HS-27A (cell line): ENCODE results near the gene NCKAP1.
A peak's percentile ranks its signal among the peaks of the same experiment; 100 is the strongest.
"Not testable (repeated sequence)": the region's sequence is repeated elsewhere in the genome, so short reads cannot be mapped to it uniquely, and the experiment has no call there.

Experiments used
- DNase-seq: peaks from one replicate; pipeline ENCODE4 v3.0.0-alpha.2; 2012; ENCODE audit warnings: low read depth, missing footprints

NCKAP1 gene

DNA sequence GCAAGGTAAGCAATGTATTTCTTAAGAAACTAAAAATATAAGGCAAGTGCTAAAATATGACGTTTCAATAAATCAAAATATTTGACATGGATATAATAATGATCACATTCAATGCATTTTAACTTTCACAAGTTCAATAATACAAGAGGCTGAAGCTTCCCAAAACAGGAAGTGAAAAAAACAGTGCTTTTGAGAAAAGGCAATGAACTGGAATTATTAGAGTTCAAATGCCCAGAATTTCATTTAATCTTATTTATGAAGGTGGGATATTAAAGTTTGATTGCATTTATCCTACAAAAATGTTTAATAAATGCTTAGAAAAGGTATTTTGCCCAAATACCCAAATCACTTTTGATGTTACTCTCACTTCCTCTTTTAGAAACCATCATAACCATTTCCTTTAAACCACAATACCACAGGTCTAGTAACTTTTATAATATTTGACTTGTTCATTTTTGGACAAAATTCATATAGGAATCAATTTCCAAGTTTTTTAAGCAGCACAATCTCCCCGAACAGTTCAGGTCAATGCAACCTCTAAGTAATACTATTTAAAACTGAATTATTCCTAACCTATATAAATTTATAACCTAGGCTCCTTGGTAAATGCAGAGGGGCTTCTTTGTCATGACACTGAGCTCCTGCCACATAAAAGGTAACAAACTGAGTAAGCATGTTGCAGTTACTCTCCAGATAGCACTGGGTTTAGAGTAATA is 2.1 kb downstream of the NCKAP1 start:
- no peak for DNase-seq

DNA sequence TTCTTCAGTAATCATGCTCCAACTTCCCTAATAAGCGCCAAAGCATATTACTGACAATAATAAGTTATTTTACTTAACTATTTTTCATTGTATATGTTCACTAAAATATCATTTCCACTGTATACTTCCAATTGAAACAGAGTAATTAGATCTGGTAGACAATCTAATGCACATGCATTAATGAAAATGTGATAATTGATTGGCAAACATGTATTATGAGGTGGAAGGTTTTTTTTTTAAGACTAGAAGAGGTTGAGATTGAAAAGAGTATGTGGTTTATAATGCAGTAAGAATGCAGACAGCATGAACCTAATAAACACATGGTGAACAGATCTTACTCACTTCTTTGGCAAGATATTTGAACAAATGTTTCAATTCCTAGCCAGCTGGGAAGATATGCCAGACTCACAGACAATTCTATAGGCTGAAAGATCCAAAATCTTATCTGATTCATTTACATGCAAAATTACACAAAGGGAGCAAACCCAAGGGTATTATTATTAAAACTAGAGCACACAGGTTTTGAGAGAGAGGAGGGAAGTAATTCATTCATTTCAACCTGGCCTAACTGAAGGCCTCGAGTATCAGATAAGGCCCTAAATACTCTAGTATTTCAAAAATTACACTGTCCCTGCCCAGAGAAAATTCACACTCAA is 2.8 kb downstream of the NCKAP1 start:
- DNase-seq, result no peak

DNA sequence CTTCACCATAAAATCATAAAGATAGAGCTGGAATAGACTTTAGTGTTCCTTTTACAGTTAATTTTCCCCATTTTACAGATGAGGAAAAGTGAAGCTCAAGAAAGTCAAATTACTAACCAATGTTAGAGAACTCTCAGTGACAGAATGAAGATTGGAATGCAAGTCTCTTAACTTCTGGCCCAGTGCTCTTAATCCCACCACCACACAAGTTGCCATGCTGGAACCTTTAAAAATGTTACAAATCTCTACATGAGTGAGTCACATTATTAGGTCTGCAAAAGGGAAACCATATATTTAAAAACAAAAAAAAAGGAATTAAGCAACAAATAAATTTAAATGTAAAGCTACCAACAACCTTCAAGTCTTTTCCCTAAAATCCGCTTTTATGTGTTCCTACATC is 3.5 kb downstream of the NCKAP1 start:
- no peak for DNase-seq

DNA sequence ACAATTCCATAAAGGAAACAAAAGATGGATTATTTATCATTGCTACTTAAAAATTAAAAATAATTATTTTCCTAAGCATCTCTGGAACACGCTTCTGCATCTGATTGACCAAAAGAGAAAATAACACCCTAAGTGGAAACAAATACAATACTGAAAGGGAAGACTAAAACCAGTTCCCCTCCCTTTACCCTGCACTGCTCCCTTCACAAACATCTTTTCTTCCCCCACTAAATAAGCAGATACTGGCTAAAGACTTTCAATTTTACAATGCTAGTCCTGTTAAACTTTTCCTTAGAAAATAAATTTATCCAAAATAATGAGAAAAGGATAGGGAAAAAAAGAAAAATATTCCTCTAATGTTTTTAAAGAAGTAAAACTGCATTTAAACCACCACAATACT is 4.3 kb downstream of the NCKAP1 start:
- no peak for DNase-seq

DNA sequence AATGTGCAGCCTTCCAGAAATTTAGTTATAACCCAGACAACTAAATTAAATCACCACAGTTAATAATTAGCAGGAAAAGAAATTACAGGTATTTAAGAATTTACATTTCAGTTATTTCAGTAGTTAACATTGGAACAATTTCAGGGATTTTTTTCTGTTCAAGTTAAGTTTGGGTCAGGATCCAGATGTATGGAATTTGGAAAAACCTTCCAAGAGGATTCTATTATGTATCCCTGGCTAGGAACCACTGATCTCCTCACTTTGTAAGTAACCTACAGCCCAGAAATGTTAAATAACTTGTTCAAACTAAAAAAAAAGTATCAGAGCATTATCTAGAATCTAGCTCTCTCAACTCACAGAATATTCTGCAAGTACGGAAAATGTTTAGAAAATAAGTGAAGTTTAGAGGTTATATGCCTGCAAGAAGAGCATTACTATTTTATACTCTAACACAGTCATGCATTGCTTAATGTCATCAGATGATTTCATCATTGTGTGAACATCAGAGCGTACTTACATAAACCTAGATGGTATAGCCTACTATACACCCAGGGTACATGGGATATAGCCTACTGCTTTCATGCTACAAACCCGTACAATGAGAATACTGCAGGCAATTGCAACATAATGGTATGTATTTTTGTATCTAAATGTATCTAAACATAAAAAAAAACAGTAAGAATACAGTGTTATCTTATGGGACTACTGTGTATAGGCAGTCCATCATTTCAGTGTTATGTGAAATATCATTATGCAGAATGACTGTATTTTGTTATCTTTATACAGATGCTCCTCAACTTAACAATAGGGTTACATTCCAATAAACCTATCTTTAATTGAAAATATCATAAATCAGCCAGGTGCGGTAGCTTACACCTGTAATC is 6.1 kb downstream of the NCKAP1 start:
- DNase-seq, result no peak

DNA sequence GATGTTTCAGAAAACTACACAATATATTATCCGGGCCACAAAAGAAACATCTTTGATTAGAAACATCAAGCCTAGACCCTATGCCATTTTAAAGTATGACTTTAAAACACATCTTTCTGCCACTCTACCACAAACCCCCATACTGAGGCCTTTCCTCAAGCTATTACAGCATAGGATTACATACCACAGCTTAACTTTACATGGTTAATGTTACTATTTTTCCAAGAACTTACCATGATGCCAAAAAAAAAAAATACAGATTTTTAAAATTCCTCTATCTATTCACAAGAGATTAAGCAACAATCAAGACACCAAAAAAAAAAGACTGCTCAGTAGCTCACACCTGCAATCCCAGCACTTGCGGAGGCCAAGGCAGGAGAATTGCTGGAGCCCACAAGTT is 9.0 kb downstream of the NCKAP1 start:
- no peak for DNase-seq

DNA sequence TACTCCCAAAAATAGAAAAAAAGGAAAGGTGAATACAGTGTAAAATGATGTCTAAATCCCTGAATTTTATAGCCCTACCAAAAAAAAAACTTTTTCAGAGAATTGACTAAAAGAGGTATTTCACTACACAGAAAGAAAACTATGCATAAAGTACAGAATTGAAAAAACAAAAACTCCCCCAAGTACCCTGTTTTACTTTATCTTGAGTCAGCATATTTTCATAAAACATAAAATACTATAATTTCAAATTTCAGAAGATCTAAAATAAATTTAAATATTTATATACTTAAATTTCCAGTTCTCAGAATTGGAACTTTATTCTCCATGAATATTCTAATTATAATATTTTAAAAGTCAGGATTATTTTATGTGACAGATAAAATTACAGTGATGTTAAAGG is 10.1 kb downstream of the NCKAP1 start:
- DNase-seq, result no peak

DNA sequence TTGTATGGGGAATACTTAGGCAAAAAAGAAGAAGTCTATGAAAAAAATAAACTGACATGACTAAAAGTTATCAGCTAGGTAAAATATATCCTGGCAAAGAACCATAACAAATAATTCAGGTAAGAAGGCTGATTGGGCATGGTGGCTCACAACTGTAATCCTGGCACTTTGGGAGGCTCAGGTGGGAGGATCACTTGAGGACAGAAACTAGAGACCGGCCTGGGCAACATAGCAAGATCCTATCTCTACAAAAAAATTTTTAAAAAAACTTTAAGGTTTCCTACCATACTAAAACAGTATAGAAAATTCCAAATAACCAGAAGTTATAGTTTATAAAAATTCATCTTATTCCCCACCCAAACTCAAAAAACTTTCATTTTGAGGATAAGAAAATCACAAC is 10.8 kb downstream of the NCKAP1 start:
- DNase-seq, result no peak

DNA sequence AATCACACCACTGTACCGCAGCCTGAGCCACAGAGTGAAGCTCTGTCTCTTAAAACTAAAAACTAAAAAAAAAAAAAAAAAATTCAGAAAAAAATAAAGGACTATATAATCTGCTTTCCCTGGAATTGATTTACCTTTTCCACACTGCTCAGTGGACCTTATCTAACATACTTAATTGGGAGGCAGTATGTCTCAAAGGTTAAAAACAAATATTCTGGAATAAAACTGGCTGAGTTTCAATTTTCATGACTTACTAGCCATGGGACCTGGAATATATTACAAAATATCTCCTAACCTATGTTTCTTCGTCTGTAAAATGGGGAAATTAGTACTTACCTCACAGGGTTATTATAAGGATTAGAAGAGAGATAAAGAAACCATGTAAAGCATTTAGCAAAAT is 11.8 kb downstream of the NCKAP1 start:
- DNase-seq, result no peak

DNA sequence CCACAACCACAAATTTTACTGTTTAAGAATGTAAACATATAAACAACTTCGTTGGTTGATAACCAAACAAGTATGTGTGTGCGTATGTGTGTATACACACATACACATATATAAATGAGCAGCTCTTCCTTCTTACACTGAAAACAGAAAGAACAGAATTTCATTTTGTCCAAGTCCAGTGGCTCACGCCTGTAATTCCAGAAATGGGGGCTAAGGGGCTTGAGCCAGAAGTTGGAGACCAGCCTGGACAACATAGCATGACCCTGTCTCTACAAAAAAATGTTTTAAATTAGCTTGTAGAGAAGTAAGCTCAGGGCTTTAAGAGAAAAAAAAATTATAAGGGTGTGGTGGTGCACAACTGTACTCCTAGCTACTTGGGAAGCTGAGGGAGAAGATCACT is 12.3 kb downstream of the NCKAP1 start:
- DNase-seq, result no peak

DNA sequence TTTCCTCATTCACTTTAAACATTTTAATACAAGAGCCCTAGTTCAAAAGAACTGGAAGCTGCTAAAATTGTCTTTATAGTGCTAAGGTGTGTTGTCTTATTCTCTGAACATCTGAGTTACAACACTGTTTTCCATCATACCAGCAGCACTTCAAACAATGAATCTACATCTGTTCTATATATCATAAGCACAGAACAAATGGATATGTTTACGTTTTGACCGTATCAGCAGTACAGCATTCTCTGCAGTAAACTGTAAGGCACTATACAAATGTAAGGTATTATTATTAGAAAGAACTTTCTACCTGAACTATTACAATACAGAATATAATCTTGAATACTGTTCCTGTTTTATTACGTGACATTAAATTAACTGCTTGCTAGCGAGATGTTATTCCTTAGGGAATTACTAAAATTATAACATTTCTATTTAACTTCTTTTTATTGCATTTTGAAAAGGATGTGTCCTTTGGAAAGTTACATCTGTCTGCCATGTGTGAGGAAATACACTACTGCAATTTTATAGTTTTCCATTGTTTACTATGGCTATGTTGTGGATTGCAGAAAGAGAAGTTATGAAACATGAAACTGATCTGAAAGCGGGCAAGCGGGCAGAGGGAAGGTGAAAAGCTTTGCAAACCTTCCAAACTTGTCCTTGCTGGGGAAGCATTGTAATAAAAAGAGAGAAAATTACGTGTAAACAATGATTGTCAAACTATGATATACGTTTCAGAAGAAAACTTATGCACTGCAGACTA is 13.7 kb downstream of the NCKAP1 start:
- no peak for DNase-seq

DNA sequence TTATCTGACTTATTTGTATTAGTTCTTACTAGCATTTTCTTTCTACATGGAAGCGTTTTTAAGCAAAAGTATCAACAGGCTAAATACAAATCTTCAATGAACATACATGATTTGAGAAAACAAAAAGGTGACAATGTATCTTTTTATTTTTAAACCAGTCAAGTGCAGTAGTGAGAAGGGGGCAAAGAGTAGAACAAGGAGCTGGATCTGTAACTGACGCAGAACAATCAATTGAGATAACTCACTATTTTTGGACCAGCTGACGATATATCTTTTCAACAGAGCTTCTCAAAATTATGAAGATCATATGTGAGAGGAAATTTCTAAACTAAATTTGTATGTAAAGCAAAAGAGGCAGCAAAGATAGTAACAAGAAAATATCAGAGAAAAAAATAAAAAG is 15.5 kb downstream of the NCKAP1 start:
- no peak for DNase-seq

DNA sequence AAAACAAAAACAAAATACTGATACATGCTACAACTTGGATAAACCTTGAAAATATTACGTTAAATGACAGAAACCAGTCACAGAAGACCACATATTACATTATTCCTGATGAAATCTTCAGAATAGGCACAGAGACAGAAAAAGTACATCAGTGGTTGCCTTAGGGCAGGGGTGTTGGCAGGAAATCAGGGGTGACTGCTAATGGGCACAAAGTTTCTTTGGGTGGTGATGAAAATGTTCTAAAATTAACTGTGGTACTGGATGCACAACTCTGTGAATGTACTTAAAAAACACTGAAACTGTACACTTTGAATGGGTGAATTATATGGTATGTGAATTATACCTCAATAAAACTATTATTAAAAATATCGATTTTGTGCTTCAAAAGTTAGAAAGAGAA is 16.6 kb downstream of the NCKAP1 start:
- DNase-seq, result no peak

DNA sequence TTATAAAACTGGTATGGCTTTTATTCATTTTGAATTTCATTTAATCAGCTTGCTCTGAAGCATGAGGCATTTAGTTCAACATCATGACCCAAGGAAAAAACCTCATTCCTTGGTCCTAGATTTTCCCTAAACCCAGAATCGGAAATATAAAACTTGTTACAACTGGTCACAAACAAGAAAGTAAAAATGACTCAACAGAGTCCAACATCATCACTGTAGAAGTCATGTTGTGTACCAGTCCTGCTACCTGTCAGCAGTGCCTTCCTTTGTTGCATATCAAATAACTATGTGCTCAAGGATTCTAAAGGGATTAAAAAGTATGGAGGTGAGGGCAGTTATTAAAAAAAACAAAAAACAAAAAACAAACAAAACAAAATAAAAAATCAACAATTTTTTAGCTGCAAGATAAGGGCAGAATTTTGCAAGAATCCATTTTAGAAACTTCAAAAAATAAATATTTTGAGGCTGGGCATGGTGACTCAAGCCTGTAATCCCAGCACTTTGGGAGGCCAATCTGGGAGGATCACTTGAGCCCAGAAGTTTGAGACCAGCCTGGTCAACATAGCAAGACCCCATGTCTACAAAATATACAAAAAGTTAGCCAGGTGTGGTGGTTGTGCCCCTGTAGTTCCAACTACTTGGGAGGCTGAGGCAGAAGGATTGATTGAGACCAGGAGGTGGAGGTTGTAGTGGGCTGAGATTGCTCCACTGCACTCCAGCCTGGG is 18.4 kb downstream of the NCKAP1 start:
- no peak for DNase-seq

DNA sequence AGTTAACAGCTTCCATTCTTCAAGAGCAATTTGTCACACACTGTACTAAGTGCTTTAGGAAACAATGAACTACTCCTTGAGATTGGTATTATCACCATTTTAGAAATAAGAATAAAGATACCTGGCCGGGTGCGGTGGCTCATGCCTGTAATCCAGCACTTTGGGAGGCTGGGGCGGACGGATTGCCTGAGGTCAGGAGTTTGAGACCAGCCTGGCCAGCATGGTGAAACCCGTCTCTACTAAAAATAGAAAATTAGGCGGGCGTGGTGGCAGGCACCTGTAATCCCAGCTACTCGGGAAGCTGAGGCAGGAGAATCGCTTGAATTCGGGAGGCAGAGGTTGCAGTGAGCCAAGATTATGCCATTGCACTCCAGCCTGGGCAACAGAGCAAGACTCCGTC is 20.4 kb downstream of the NCKAP1 start:
- not testable (repeated sequence) for DNase-seq

DNA sequence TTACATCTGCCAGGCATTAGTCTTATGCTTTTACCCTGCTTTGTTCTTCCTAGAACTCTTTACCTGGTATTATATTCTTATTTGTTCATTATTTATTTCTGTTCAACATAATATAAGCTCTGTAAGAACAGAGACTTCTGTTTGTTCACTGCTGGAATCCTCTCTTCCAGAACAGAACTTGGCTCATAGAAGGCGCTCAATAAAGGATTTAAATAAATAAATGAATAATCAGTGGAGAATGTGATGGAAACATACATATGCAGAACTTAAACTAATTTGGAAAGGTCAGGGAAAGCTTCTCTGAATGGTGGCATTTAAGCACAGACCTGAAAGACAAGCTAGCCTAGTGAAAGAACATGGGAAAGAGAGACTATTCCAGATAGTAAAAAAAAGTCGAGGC is 24.3 kb downstream of the NCKAP1 start:
- no peak for DNase-seq

DNA sequence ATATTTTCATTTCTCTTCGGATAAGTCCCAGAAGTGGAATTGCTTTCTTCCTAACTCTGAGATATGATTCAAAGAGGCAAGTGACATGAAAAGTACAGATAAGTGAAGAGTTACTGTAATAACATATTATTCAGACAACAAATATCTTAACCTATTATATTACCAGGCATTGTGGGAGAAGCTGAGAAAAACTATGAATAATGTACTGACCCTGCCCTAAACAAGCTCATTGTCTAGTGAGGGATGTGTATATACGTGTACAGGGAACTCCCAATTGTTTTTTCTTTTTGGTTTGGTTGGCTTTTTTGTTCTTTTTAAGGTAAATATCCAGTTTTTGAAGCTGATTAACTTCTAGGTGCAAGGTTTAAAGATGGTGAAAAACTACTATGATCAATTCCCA is 26.5 kb downstream of the NCKAP1 start:
- no peak for DNase-seq

DNA sequence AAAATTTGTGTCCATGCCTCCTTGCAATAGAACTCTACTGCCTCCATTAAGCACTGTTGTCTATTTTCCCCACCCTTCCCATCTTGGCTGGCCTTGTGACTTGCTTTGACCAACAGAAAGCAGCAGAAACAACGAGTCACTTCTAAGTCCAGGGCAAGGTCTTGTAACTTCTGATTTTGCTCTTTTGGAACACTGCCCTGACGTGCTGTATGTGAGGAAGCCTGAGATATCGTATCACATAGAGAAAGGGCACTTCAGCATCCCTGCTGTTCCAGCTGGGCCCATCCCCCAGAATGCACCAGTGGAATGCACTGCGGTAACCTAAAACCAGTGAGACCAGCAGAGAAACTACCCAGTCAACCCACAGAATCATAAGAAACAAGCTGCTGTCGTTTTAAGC is 28.1 kb downstream of the NCKAP1 start:
- peak; percentile 24 for DNase-seq

DNA sequence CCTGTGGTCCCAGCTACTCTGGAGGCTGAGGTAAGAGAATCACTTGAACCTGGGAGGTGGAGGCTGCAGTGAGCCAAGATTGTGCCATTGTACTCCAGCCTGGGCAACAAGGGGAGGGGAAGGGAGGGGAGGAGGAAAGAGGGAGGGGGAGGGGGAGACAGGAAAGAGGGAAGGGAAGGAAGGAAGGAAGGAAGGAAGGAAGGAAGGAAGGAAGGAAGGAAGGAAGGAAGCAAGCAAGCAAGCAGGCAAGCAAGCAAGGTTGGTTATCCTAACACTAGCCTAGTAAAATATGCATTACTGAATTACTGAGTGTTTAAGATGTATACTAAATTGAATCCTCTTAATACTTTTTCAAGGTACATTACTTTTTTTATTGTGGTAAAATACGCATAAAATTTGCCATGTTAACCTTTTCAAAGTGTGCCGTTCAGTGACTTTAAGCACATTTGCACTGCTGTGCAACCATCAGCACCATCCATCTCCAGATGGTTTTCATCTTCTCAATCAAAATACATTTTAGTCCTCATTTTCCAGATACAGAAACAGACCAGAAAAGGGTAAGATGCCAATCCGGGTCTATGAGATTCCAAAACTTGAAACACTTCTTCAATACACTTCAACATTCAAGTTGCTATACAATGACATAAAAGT is 28.9 kb downstream of the NCKAP1 start:
- DNase-seq, result no peak

DNA sequence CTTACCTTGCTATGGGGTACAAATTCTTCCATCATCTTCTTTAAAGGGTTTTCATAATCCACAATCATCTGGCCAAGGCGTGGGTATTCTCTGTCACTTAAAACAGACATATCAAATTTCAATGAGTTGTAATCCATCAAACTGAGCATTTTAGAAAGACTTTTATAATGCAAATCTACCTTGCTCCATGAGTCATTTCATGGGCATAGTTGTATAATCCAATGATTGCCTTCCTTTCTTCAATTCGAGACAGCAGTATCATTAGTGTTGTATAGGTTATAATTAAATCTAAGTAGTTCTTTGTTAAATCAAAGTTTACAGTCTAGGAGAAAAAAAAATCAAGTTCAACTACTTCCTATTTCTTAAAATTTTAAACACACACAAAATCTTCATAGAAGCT is 36.3 kb downstream of the NCKAP1 start:
- no peak for DNase-seq

DNA sequence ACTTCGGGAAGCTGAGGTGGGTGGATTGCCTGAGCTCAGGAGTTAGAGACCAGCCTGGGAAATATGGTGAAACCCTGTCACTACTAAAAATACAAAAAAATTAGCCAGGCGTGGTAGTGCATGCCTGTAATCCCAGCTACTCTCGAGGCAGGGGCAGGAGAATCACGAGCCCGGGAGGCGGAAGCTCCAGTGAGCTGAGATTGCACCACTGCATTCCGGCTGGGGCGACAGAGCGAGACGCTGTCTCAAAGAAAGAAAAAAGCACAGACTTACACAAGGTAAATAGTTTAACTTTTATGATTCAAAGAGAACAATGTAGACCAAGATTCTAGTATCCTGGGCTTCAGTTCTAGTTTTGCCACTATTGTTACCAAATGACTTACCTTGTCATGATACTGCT is 37.4 kb downstream of the NCKAP1 start:
- no peak for DNase-seq
